ENCODE measurements around the gene CACNA2D2.

GRCh38 chr3:50506169-50506568, 2.7 kb upstream of the CACNA2D2 start:
- TF ChIP-seq POLR2A (IDR thresholded peaks at IDR 0.05) (no peak), CTCF (IDR thresholded peaks at IDR 0.05) (no peak)
